Nephron (organoid): ENCODE measurements around the gene PMPCA.
A peak's percentile ranks its signal among the peaks of the same experiment; 100 is the strongest.

Experiments used
- H3K27ac Mint-ChIP-seq, 3 experiments: 2 replicates each; pipeline ENCODE4 v1.8.0; 2020; ENCODE audit warnings: mixed read lengths in 3 of 3, mild to moderate bottlenecking in 2 of 3, moderate library complexity in 1 of 3
- H3K27me3 Mint-ChIP-seq: 2 replicates; pipeline ENCODE4 v1.8.0; 2021; ENCODE audit warnings: low read depth, mild to moderate bottlenecking, moderate library complexity, mixed read lengths
- H3K36me3 Mint-ChIP-seq: 2 replicates; pipeline ENCODE4 v1.8.0; 2020; ENCODE audit warnings: low read depth, mixed read lengths
- H3K4me1 Mint-ChIP-seq: 2 replicates; pipeline ENCODE4 v1.8.0; 2020; ENCODE audit warnings: mixed read lengths
- H3K4me3 Mint-ChIP-seq, 3 experiments: 2 replicates each; pipeline ENCODE4 v1.8.0; 2020; ENCODE audit warnings: mild to moderate bottlenecking in 3 of 3, mixed read lengths in 3 of 3, moderate library complexity in 2 of 3
- H3K9me3 Mint-ChIP-seq: 2 replicates; pipeline ENCODE4 v1.8.0; 2020; ENCODE audit warnings: mixed read lengths
- CTCF ChIP-seq, 3 experiments: fragments of 200-600 bp; sonication (generic); IDR thresholded peaks; one replicate each; pipeline ENCODE4 v1.5.0; 2021; ENCODE audit warnings: antibody characterized with exemption in 3 of 3; ENCODE audit not compliant: unreplicated experiment in 3 of 3

The PMPCA gene

DNA sequence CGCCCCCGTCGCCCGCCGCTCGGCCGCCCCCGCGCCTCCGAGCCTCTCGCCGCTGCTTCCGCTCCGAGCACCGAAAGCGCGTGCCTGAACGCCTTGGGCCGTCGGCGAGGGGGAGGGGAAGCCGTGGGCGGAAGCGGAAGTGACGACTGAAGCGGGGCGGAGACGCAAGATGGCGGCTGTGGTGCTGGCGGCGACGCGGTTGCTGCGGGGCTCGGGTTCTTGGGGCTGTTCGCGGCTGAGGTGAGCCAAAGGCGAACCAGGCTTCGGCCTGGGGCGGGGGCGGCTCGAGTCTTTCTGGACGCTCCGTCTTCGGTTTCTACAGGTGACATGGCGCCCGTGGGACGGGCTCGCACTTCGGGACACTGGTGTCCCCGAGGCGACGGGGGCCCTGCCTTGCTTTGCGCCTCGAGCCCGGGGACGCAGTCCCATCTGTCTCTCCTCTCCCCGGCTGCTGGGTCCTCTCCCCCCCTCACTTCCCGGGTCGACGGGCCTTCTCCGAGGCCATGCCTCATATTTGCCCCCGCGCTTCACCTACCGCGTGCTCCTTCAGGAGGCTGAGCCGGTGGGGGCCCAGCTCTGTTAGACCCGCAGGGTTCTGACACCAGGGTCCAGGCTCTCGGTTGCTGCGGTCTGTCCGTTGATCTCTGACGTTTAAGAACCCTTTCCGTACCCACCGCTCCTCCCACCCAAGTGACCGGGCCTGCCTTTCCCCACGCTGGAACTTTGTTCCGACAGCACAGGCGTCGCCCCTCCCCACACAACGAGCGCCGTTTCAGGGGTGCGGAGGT is at the start of gene PMPCA, which contains the start of gene ENTR1:
Gene PMPCA (plus strand): TSS at position 159 of the 788 bp plus-strand sequence. CDS start 11 bp downstream, at position 170.
Gene ENTR1 (minus strand): TSS at position 115 of the 788 bp plus-strand sequence. CDS start 217 bp downstream, outside the sequence.
- no peaks in the 10 kb centered on the region for H3K9me3 Mint-ChIP-seq
- no peaks in the 10 kb centered on the region for H3K27me3 Mint-ChIP-seq
- H3K27ac Mint-ChIP-seq, result peak within 1 kb of the TSS; percentile 37 to 77 (median 66)
- peaks cover 38% of the 10 kb centered on the region for H3K36me3 Mint-ChIP-seq
- no peak for TF ChIP-seq CTCF (IDR thresholded peaks at IDR 0.05; ENCODE audit: unreplicated experiment in 3 of 3)
- H3K4me1 Mint-ChIP-seq, result peaks cover 23% of the 10 kb centered on the region
- peak within 1 kb of the TSS; percentile 91 to 95 (median 94) for H3K4me3 Mint-ChIP-seq

- Mint-ChIP-seq H3K27ac (no peak overlapping the region), H3K4me1 (no peaks in the 10 kb centered on the region), H3K4me3 (peak overlapping the region in 2 of 3 experiments; percentile 38 to 50), H3K36me3 (no peaks in the 10 kb centered on the region), H3K27me3 (no peaks in the 10 kb centered on the region), H3K9me3 (no peaks in the 10 kb centered on the region)
- TF ChIP-seq CTCF (IDR thresholded peaks at IDR 0.05; ENCODE audit: unreplicated experiment in 3 of 3), result no peak
These were observed 49.3 kb upstream of the PMPCA start for GRCh38 chr9:136361047-136361753.

GRCh38 chr9:136361754-136362449 is 48.6 kb upstream of the PMPCA start:
- no peaks in the 10 kb centered on the region for H3K9me3 Mint-ChIP-seq
- TF ChIP-seq CTCF (IDR thresholded peaks at IDR 0.05; ENCODE audit: unreplicated experiment in 3 of 3), result no peak
- no peaks in the 10 kb centered on the region for H3K27me3 Mint-ChIP-seq
- H3K27ac Mint-ChIP-seq, result no peak overlapping the region
- no peaks in the 10 kb centered on the region for H3K4me1 Mint-ChIP-seq
- no peaks in the 10 kb centered on the region for H3K36me3 Mint-ChIP-seq
- peak overlapping the region in 2 of 3 experiments; percentile 23 to 67 for H3K4me3 Mint-ChIP-seq

- Mint-ChIP-seq H3K4me1 (no peaks in the 10 kb centered on the region), H3K9me3 (no peaks in the 10 kb centered on the region), H3K27ac (peak overlapping the region in 1 of 3 experiments; percentile 48), H3K4me3 (peak overlapping the region; percentile 67 to 88 (median 87)), H3K36me3 (no peaks in the 10 kb centered on the region), H3K27me3 (no peaks in the 10 kb centered on the region)
- TF ChIP-seq CTCF (IDR thresholded peaks at IDR 0.05; ENCODE audit: unreplicated experiment in 3 of 3), result no peak
These were observed 48.0 kb upstream of the PMPCA start for GRCh38 chr9:136362450-136362784.

GRCh38 chr9:136363106-136363948 is 47.1 kb upstream of the PMPCA start, which contains the start of gene DNLZ:
Gene DNLZ, minus strand, starts transcription at chr9:136363744. Its CDS starts 30 bp downstream, at chr9:136363714.
- no peaks in the 10 kb centered on the region for H3K36me3 Mint-ChIP-seq
- H3K9me3 Mint-ChIP-seq, result no peaks in the 10 kb centered on the region
- peak within 1 kb of the TSS; percentile 48 to 70 (median 59) for H3K27ac Mint-ChIP-seq
- peak within 1 kb of the TSS; percentile 87 to 88 (median 88) for H3K4me3 Mint-ChIP-seq
- no peaks in the 10 kb centered on the region for H3K27me3 Mint-ChIP-seq
- peak; percentile 99 for TF ChIP-seq CTCF (IDR thresholded peaks at IDR 0.05; ENCODE audit: unreplicated experiment in 3 of 3)
- no peaks in the 10 kb centered on the region for H3K4me1 Mint-ChIP-seq
